ENCODE results near the gene PARVG.

PARVG gene

GRCh38 chr22:44199164-44199563 is 18.4 kb downstream of the PARVG start:
- no peak for DNase-seq
- H3K9ac ChIP-seq (ENCODE audit: low read length): no peak overlapping the region
- no peaks in the 10 kb centered on the region for H3K36me3 ChIP-seq (ENCODE audit: control insufficient read depth in 1 of 2, insufficient read depth in 2 of 2, low read depth in 1 of 2, low read length in 2 of 2)
- no peak overlapping the region for H3K4ac ChIP-seq (ENCODE audit: low read depth in 1 of 2, low read length in 2 of 2)
- no peak overlapping the region for H2AFZ ChIP-seq (ENCODE audit: low read depth, low read length)
- no peak overlapping the region for H4K91ac ChIP-seq (ENCODE audit: low read length)
- H3K9me3 ChIP-seq (ENCODE audit: control insufficient read depth, low read length): no peaks in the 10 kb centered on the region
- WGBS: 87% methylated on average over 2 of the region's 2 CpGs
- no peak overlapping the region for H2BK5ac ChIP-seq (ENCODE audit: low read depth, low read length, poor library complexity, severe bottlenecking)
- H3K79me1 ChIP-seq (replicated peaks; ENCODE audit: low read length, poor library complexity, severe bottlenecking): no peaks in the 10 kb centered on the region
- no peak overlapping the region for H3K27ac ChIP-seq (ENCODE audit: low read length, poor library complexity, severe bottlenecking)
- no peak overlapping the region for H3K23ac ChIP-seq (ENCODE audit: low read length in 2 of 2)
- H3K4me1 ChIP-seq (ENCODE audit: control insufficient read depth, insufficient read depth, low read depth, low read length): peaks cover 11% of the 10 kb centered on the region
- no peak overlapping the region for H3K18ac ChIP-seq (ENCODE audit: low read depth in 1 of 2, low read length in 2 of 2)
- no peak overlapping the region for H3K14ac ChIP-seq (ENCODE audit: low read length in 2 of 2)
- peaks cover 67 to 72% of the 10 kb centered on the region in 2 experiments for H3K27me3 ChIP-seq (ENCODE audit: control insufficient read depth in 1 of 2, insufficient read depth in 1 of 2, low read length in 2 of 2)
- no peak overlapping the region for H2BK15ac ChIP-seq (ENCODE audit: low read depth, poor library complexity, severe bottlenecking)
- no peak overlapping the region for H2BK12ac ChIP-seq (ENCODE audit: low read length in 2 of 2)
- no peak overlapping the region for H2AK5ac ChIP-seq (ENCODE audit: low read length, severe bottlenecking)
- no peak overlapping the region for H4K8ac ChIP-seq (ENCODE audit: low read length)
- no peak overlapping the region for H3K4me2 ChIP-seq (ENCODE audit: low read length, poor library complexity, severe bottlenecking)
- no peak overlapping the region for H3K4me3 ChIP-seq (ENCODE audit: insufficient read depth in 1 of 2, low read depth in 1 of 2, low read length in 2 of 2)
- H2BK120ac ChIP-seq (ENCODE audit: low read depth, low read length): no peak overlapping the region

GRCh38 chr22:44199866-44200265 is 19.1 kb downstream of the PARVG start:
- Histone ChIP-seq H4K8ac (ENCODE audit: low read length) (no peak overlapping the region), H3K4me3 (ENCODE audit: insufficient read depth in 1 of 2, low read depth in 1 of 2, low read length in 2 of 2) (peak overlapping the region in 1 of 2 experiments; percentile 11), H3K9ac (ENCODE audit: low read length) (no peak overlapping the region), H3K4me2 (ENCODE audit: low read length, poor library complexity, severe bottlenecking) (no peak overlapping the region), H3K4ac (ENCODE audit: low read depth in 1 of 2, low read length in 2 of 2) (no peak overlapping the region), H3K36me3 (ENCODE audit: control insufficient read depth in 1 of 2, insufficient read depth in 2 of 2, low read depth in 1 of 2, low read length in 2 of 2) (no peaks in the 10 kb centered on the region), H2BK5ac (ENCODE audit: low read depth, low read length, poor library complexity, severe bottlenecking) (no peak overlapping the region), H3K27ac (ENCODE audit: low read length, poor library complexity, severe bottlenecking) (no peak overlapping the region), H3K27me3 (ENCODE audit: control insufficient read depth in 1 of 2, insufficient read depth in 1 of 2, low read length in 2 of 2) (peaks cover 68 to 72% of the 10 kb centered on the region in 2 experiments), H2BK12ac (ENCODE audit: low read length in 2 of 2) (no peak overlapping the region), H3K18ac (ENCODE audit: low read depth in 1 of 2, low read length in 2 of 2) (no peak overlapping the region), H3K4me1 (ENCODE audit: control insufficient read depth, insufficient read depth, low read depth, low read length) (peaks cover 12% of the 10 kb centered on the region), H2BK15ac (ENCODE audit: low read depth, poor library complexity, severe bottlenecking) (no peak overlapping the region), H4K91ac (ENCODE audit: low read length) (no peak overlapping the region), H2AFZ (ENCODE audit: low read depth, low read length) (no peak overlapping the region), H2BK120ac (ENCODE audit: low read depth, low read length) (no peak overlapping the region), H3K9me3 (ENCODE audit: control insufficient read depth, low read length) (no peaks in the 10 kb centered on the region), H3K14ac (ENCODE audit: low read length in 2 of 2) (no peak overlapping the region), H3K23ac (ENCODE audit: low read length in 2 of 2) (no peak overlapping the region), H2AK5ac (ENCODE audit: low read length, severe bottlenecking) (no peak overlapping the region), H3K79me1 (replicated peaks; ENCODE audit: low read length, poor library complexity, severe bottlenecking) (no peaks in the 10 kb centered on the region)
- WGBS: 85% methylated on average over 5 of the region's 5 CpGs
- DNase-seq: no peak

GRCh38 chr22:44200451-44200850 is 19.7 kb downstream of the PARVG start:
- no peak for DNase-seq
- no peak overlapping the region for H3K27ac ChIP-seq (ENCODE audit: low read length, poor library complexity, severe bottlenecking)
- H2BK12ac ChIP-seq (ENCODE audit: low read length in 2 of 2): no peak overlapping the region
- no peaks in the 10 kb centered on the region for H3K9me3 ChIP-seq (ENCODE audit: control insufficient read depth, low read length)
- H3K18ac ChIP-seq (ENCODE audit: low read depth in 1 of 2, low read length in 2 of 2): no peak overlapping the region
- no peak overlapping the region for H3K23ac ChIP-seq (ENCODE audit: low read length in 2 of 2)
- H3K4ac ChIP-seq (ENCODE audit: low read depth in 1 of 2, low read length in 2 of 2): no peak overlapping the region
- H3K79me1 ChIP-seq (replicated peaks; ENCODE audit: low read length, poor library complexity, severe bottlenecking): no peaks in the 10 kb centered on the region
- no peak overlapping the region for H2BK120ac ChIP-seq (ENCODE audit: low read depth, low read length)
- no peak overlapping the region for H2BK5ac ChIP-seq (ENCODE audit: low read depth, low read length, poor library complexity, severe bottlenecking)
- peaks cover 66 to 72% of the 10 kb centered on the region in 2 experiments for H3K27me3 ChIP-seq (ENCODE audit: control insufficient read depth in 1 of 2, insufficient read depth in 1 of 2, low read length in 2 of 2)
- peaks cover 12% of the 10 kb centered on the region for H3K4me1 ChIP-seq (ENCODE audit: control insufficient read depth, insufficient read depth, low read depth, low read length)
- no peaks in the 10 kb centered on the region for H3K36me3 ChIP-seq (ENCODE audit: control insufficient read depth in 1 of 2, insufficient read depth in 2 of 2, low read depth in 1 of 2, low read length in 2 of 2)
- H3K9ac ChIP-seq (ENCODE audit: low read length): no peak overlapping the region
- no peak overlapping the region for H4K91ac ChIP-seq (ENCODE audit: low read length)
- H3K4me2 ChIP-seq (ENCODE audit: low read length, poor library complexity, severe bottlenecking): no peak overlapping the region
- no peak overlapping the region for H3K14ac ChIP-seq (ENCODE audit: low read length in 2 of 2)
- WGBS: 78% methylated on average over 6 of the region's 6 CpGs
- H2BK15ac ChIP-seq (ENCODE audit: low read depth, poor library complexity, severe bottlenecking): no peak overlapping the region
- H2AFZ ChIP-seq (ENCODE audit: low read depth, low read length): no peak overlapping the region
- no peak overlapping the region for H2AK5ac ChIP-seq (ENCODE audit: low read length, severe bottlenecking)
- H3K4me3 ChIP-seq (ENCODE audit: insufficient read depth in 1 of 2, low read depth in 1 of 2, low read length in 2 of 2): no peak overlapping the region
- H4K8ac ChIP-seq (ENCODE audit: low read length): no peak overlapping the region

- Histone ChIP-seq H3K4me2 (ENCODE audit: low read length, poor library complexity, severe bottlenecking) (no peak overlapping the region), H2AFZ (ENCODE audit: low read depth, low read length) (no peak overlapping the region), H3K9me3 (ENCODE audit: control insufficient read depth, low read length) (no peaks in the 10 kb centered on the region), H3K23ac (ENCODE audit: low read length in 2 of 2) (peak overlapping the region in 1 of 2 experiments; percentile 63), H3K4me1 (ENCODE audit: control insufficient read depth, insufficient read depth, low read depth, low read length) (peaks cover 12% of the 10 kb centered on the region), H2BK120ac (ENCODE audit: low read depth, low read length) (no peak overlapping the region), H2BK12ac (ENCODE audit: low read length in 2 of 2) (no peak overlapping the region), H2BK15ac (ENCODE audit: low read depth, poor library complexity, severe bottlenecking) (no peak overlapping the region), H3K4ac (ENCODE audit: low read depth in 1 of 2, low read length in 2 of 2) (no peak overlapping the region), H2BK5ac (ENCODE audit: low read depth, low read length, poor library complexity, severe bottlenecking) (no peak overlapping the region), H4K91ac (ENCODE audit: low read length) (no peak overlapping the region), H3K14ac (ENCODE audit: low read length in 2 of 2) (peak overlapping the region in 1 of 2 experiments; percentile 11), H3K36me3 (ENCODE audit: control insufficient read depth in 1 of 2, insufficient read depth in 2 of 2, low read depth in 1 of 2, low read length in 2 of 2) (no peaks in the 10 kb centered on the region), H3K27ac (ENCODE audit: low read length, poor library complexity, severe bottlenecking) (no peak overlapping the region), H3K18ac (ENCODE audit: low read depth in 1 of 2, low read length in 2 of 2) (no peak overlapping the region), H3K9ac (ENCODE audit: low read length) (no peak overlapping the region), H3K27me3 (ENCODE audit: control insufficient read depth in 1 of 2, insufficient read depth in 1 of 2, low read length in 2 of 2) (peaks cover 65 to 72% of the 10 kb centered on the region in 2 experiments), H3K4me3 (ENCODE audit: insufficient read depth in 1 of 2, low read depth in 1 of 2, low read length in 2 of 2) (no peak overlapping the region), H3K79me1 (replicated peaks; ENCODE audit: low read length, poor library complexity, severe bottlenecking) (no peaks in the 10 kb centered on the region), H2AK5ac (ENCODE audit: low read length, severe bottlenecking) (no peak overlapping the region), H4K8ac (ENCODE audit: low read length) (no peak overlapping the region)
- no peak for DNase-seq
- WGBS: 74% methylated on average over 17 of the region's 17 CpGs
These were observed 20.3 kb downstream of the PARVG start for GRCh38 chr22:44200855-44201550.
